ENCODE results near the gene FCN1.

FCN1 gene

DNA sequence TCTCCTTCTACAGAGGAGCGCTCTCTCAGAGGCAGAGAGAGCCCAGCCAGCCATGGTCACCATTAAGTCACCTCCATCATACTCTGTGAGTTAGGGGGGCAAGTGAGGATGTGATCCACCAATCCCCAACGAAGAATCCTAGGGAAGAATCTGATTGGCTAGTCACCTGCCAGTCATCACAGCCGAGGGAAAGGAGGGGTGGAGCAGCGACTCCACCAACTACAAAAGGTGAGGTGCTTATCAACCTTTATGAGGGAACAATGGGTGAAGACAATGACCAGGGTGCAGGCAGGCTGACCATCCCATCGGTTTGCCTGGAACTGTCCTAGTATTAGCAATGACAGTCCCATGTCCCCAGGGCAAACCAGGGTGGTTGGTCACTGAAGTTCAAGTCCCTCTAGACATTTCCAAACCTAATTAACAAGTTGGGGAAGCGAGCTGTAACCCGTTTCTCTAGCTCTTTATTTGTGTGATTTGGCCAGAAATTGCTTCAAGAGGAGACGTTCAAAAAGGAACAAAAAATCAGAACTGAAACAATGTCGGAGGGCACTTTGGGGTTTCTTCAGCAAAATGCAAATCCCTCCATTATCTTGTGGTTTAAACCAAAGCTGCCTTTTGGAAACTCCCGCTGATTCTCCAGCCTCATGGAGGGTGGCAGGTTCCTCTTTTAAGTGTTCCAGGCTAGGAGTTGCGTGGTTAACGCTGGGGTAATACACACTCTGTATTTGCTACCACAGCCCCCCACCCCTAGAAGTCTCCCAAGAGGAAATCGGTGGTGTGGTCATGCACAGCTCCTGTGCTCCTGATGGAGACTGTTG lies 18.8 kb upstream of the FCN1 start:
- no peak for DNase-seq

DNA sequence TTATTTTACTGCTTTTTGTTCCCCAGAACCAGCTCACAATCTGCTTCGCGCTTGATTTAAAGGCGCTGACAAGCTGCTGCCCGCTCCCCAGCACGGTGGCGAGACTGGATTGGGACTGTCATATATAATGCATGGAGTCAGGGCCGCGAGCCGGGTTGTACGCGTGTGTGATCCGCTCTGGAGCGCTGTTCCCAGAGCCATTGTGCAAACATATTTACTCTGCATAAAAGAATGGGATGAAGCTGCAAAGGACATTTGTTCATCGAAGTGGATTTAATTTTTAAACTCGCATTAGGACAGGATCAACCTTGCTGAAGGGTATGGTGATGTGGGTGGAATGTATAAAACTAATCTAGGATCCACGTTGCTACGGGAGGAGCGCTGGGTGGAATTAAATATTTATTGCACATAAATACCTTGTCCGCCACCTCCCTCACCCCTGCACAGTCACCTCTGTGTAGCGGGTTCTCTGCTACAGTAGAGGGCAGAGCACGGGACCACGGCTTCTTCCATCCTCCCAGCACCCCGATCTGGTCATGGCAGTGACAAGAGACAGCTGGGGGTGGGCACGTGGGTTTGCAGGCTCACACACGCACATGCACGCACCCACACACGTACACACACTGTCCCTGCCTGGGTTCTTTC lies 18.1 kb upstream of the FCN1 start:
- DNase-seq = no peak

- DNase-seq = no peak
Measured at GRCh38 chr9:134935056-134935640, 17.4 kb upstream of the FCN1 start.

DNA sequence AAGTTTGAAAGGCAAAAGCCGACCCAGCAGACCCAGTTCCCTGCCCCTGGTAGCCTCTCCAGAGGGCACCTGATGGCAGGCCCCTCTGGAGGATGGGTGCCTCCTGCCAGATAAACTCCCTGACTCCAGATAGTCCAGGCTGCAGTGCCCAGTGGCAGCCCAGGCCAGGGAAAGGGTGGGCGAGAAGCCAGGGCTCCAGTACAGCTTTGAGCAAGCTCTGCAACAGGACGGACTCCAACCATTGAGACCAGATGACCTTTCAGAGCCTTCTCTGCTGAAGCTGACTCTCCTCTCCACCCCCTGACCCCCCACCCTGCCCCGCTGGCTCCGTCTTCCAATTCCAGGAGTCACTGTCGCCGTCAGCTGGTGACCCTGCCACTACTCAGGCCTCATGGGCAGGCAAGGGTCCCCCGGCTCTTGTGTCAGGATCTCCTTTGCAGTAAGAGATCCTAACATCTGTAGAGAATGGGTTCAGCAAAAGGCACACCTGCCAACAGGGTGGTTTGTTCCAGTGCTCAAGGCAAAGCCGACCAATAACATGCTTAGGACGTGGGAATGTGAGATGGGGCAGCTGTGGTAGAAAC lies 15.5 kb upstream of the FCN1 start:
- DNase-seq = no peak

DNA sequence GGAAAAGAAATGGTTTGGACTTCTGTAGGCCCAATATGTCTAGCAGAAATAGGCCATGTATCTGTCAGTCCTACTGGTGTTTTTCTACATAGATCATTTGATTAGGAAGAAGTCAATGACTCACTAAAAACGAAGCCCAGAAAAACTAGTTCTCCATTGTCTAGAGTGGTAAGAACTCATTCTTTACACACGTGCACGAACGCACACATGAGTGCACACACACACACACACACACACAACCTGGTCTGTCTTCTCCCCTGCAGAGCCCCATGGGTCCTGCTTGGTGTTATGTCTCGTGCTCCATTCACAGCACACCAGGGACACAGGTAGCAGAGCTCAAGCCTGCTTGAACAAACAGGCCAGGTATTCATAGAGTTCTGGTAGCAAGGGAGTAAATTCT lies 14.9 kb upstream of the FCN1 start:
- no peak for DNase-seq

DNA sequence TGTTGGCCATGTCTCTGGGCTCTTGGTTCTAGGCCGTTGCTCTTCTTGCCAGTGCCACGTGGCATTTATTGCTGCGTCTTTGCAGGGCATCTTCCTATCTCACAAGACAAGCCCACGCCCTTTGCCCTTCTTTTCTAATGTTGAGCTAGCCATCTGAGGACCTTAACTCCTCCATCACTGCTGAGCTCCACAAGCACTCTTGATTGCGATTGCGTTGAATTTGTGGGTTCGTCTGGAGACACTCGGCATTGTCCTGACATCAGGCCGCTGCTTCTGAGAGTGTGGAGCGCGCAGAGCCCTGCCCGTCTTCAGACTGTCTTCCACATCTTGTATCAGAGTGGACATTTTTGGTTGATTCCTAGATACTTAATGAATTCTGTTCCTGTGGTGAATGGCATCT lies 14.5 kb upstream of the FCN1 start:
- no peak for DNase-seq

DNA sequence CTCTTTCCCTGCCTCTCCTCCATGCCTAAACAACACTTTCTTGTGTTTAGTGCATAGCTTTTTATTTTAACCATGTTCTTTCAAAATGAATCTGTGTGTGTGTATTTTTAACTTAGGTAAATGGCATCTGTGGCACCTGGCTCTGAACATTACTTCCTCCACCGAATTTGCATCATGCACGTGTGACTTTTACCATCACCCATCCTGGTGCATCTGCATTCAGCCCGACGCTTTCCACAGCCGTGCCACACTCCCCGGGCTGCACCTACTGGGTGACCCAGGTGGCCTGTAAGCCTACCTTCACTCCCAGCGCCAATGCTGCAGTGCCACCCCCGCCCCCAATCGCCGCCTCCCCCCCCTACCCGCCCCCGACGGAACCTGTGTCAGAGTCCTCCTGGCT lies 12.7 kb upstream of the FCN1 start:
- DNase-seq = no peak

- no peak for DNase-seq
Measured at GRCh38 chr9:134929193-134930158, 11.8 kb upstream of the FCN1 start.

GRCh38 chr9:134928436-134929192 lies 10.9 kb upstream of the FCN1 start:
- no peak for DNase-seq

DNA sequence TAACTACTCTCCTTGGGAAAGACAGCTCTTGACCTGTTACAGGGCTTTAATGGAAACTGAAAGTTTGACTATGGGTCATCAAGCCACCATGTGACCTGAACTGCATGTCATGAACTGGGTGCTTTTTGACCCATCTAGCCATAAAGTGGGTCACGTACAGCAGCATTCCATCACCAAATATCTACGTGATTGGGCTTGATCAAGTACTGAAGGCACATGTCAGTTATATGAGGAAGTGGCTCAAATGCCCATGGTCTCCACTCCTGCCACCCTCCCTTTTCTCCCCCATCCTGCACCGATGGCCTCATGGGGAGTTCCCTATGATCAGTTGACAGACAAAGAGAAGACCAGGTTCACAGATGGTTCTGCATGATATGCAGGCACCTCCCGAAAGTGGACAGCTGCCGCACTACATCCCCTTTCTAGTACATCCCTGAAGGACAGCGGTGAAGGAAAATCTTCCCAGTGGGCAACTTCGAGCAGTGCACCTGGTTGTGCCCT lies 7.3 kb upstream of the FCN1 start:
- DNase-seq = no peak

GRCh38 chr9:134923466-134923865 lies 5.8 kb upstream of the FCN1 start:
- no peak for DNase-seq

DNA sequence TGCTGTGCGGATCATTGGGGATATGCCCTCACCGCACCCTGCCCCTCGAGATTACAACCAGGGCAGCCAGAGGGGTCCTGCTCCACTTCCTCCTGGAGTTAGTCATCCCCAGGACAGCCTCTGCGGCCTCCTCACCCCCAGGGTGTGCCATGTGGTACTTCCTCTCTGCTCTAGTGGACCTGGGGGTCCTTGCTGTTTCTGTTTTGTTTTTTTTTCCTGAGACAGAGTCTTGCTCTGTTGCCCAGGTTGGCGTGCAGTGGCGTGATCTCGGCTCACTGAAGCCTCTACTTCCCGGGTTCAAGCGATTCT lies 5.2 kb upstream of the FCN1 start:
- no peak for DNase-seq

DNA sequence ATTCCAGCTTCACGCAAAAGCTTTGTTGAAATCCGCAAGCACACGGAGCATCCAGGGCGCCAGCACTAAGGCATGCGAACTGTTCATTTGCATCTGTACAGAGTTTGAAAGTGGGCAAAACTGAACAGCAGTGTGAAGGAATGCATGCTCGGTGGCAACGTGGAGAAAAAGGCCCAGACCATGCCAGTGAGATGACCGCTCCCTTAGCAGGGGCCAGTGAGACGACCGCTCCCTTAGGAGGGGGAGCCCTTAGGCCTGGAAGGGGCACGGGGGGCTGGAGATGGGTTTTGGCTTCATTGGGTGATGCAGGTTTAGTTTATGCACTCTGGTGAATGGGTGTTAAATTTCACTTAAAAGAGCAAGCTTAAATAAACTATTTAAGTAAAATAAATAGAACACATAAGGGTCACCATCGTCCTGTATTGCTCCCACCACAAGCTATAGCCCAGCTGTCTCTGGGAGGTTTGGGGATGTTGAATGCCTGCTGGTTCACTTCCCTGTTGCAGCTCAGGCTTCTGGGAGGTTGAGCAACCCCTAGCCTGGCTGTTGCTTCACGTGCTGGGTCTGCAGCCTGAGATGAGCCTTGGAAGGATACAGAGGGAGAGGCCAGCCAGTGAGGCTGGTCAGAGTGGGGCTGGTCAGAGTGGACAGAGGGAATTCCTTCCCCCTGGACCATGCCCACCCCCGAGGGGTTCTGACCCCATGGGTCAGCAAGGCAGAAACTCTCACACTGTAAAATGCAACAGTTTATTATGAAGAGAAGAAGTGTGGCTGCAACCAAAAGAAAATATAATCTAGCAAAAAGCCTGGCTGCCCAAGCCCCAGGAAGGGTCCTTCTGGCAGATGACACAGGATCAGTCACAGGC lies 4.6 kb upstream of the FCN1 start:
- DNase-seq = no peak

- no peak for DNase-seq
Measured at GRCh38 chr9:134919303-134919702, 1.6 kb upstream of the FCN1 start.

DNA sequence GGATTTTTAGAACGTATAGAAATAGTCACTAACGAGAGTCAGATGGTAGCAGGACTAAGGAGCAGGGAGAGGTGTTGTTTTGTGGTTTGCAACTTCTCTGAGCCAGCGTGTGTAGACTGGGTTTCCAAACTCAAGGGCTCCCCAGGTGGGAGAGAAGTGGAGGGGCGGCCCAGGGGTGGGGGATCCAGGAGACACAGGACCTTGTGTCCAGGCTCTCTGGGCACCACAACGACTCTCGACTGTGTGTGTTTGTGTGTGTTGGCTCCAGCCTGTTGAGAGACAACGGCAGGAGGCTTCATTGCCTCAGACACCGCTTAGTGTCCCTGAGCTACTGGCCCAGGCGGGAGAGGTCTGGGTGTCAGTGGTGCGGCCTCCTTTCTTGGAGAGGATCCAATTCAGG lies 934 bp upstream of the FCN1 start:
- DNase-seq = no peak

DNA sequence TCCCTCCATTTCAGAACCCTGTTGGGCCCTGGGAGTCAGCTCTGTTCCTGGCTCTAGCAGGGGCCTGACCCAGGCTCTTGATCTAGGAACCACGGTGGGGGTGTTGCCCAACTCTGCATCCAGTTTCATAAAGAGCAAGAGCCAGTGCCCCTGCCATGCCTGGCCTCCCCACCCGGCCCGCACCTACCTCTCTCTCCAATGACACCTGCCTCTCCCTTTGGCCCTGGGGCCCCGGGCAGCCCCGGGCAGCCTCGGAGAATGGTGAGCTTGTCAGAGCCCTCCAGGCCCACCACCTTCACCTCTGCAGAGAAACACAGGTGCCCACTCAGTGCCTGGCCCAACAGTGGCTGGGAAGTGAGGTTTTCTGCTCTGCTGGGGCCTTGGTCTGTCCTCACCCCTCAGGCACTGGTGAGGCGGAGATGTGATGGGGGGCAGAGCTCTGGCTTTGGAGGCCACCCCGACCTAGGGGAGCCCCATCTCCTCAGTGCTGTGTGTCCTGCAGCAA lies 1.5 kb downstream of the FCN1 start:
- DNase-seq = no peak

DNA sequence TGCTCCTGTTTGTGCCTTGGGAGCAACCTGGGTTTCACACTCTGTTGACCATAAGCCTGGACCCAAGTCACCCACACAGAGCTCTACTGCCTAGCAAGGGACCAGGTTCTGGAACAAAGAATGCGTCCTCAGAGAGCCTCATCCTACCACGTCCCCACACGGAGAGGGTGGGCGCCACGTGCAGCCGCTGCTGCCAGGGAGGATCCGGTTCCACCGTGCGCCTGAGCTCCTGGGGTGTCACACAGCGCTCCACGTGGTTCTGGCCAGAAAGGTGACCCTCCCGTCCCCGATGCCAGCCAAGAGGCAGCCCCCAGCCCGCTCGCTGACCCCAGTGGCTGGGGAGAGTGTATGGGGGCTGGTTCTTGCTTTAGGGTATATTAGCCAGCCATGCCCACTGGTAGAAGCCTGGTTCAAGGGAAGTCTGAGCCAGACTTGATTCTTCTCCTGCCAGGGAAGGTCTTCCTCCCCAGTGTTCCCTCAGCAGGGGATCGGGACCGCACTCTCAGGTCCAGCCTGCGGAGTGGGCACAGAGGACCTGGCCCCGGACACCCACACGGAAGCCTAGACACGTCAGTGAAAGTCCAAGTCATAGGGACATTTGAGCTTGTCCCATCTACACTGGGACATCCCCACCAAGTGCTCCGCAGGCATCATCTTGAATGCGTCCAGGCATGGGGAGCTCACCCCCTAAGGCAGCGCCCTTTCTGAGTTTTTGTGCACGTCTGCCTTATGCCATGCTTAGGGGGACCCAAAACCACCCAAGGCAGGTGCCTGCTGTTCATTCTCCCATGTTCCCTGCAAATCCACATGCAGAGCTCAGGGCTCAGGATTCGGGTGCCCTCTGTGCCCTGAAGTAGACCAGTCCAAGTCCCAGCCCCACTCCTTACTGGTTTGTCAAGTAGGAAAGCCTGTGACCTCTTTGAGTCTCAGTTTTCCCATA lies 2.4 kb downstream of the FCN1 start:
- no peak for DNase-seq

GRCh38 chr9:134914501-134914834 lies 3.2 kb downstream of the FCN1 start:
- DNase-seq = no peak

DNA sequence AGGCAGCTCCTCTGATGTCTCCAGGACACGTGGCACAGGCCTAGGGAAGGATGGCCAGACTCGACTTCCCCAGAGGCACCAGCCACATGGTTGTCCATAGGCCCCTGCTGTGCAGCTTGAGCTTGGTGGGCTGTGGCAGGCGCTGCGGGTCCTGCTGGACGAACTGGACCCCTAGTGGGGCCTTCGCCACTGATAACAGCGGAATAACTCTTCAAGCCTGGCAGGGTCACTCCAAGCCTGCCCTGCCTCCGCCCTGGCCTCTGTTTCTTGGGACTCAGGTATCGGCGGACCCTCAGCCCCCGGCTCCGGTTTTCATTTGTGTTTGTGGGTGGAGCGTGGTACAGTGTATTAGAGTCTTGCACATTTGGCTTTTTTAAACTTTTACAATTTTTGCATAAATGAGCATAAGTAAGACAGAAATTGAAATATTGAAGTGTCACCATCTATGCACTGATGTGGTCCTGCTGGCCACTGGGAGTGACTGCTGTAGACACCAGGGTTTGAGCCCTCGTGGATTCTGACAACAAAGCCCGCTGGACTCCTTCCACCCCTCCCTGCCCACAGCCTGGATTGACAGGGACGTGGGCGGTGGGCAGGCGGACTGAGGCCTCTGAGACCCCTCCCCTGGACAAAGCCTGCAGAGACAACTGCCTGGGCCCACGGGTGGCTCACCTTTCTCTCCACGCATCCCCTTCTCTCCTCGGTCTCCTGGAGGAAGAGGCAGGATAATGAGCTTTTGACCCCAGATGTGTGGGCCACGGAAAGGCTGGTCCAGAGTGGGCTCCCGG lies 3.8 kb downstream of the FCN1 start:
- no peak for DNase-seq
